Osteocyte (in vitro differentiated cells): Measurements from ENCODE around the gene HIP1. TPM values are rescaled to one million over a fixed set of nuclear protein-coding genes. Genes with fewer than 3 reads are reported as not detected.
A peak's percentile ranks its signal among the peaks of the same experiment; 100 is the strongest.
"Not testable (repeated sequence)": the region's sequence is repeated elsewhere in the genome, so short reads cannot be mapped to it uniquely, and the experiment has no call there.

Experiments
- DNase-seq: peaks from one replicate; pipeline ENCODE4 v3.0.0; 2021; ENCODE audit warnings: mixed read lengths; ENCODE audit not compliant: unreplicated experiment; ENCODE audit errors: extremely low spot score
- H3K27ac Mint-ChIP-seq: one replicate; pipeline ENCODE4 v1.8.0; 2021; ENCODE audit warnings: mild to moderate bottlenecking, mixed read lengths; ENCODE audit not compliant: unreplicated experiment
- H3K27me3 Mint-ChIP-seq: one replicate; pipeline ENCODE4 v1.8.0; 2021; ENCODE audit warnings: mixed read lengths; ENCODE audit not compliant: unreplicated experiment
- H3K36me3 Mint-ChIP-seq: one replicate; pipeline ENCODE4 v1.8.0; 2021; ENCODE audit warnings: mixed read lengths; ENCODE audit not compliant: unreplicated experiment
- H3K4me1 Mint-ChIP-seq: one replicate; pipeline ENCODE4 v1.8.0; 2021; ENCODE audit warnings: mixed read lengths; ENCODE audit not compliant: unreplicated experiment
- H3K4me3 Mint-ChIP-seq: one replicate; pipeline ENCODE4 v1.8.0; 2021; ENCODE audit warnings: mild to moderate bottlenecking, moderate library complexity, mixed read lengths; ENCODE audit not compliant: unreplicated experiment
- H3K9me3 Mint-ChIP-seq: one replicate; pipeline ENCODE4 v1.8.0; 2021; ENCODE audit warnings: mixed read lengths; ENCODE audit not compliant: unreplicated experiment
- CTCF ChIP-seq: fragments of 200-600 bp; sonication (generic); IDR thresholded peaks from 2 replicates; pipeline ENCODE4 v1.5.0; 2021; ENCODE audit warnings: antibody characterized with exemption, mild to moderate bottlenecking, moderate library complexity
- total RNA-seq: library from RNA; stranded (reverse); gene quantifications from 2 replicates; pipeline ENCODE4 v1.2.1, GENCODE V29; 2021

Gene HIP1
- total RNA-seq, 1 donor from 2014 or later, result 55.3 TPM

GRCh38 chr7:75727881-75728593 is 10.7 kb downstream of the HIP1 start:
- H3K36me3 Mint-ChIP-seq, result no peaks in the 10 kb centered on the region
- DNase-seq, result no peak
- peaks cover 33% of the 10 kb centered on the region for H3K4me1 Mint-ChIP-seq

GRCh38 chr7:75727351-75727750 is 11.4 kb downstream of the HIP1 start:
- peak overlapping the region; percentile 50 for H3K27ac Mint-ChIP-seq

More at GRCh38 chr7:75727881-75728593, 10.7 kb downstream of the HIP1 start:
- no peaks in the 10 kb centered on the region for H3K9me3 Mint-ChIP-seq
- H3K27me3 Mint-ChIP-seq, result no peaks in the 10 kb centered on the region
- no peak overlapping the region for H3K4me3 Mint-ChIP-seq
- H3K27ac Mint-ChIP-seq, result peak overlapping the region; percentile 50
- TF ChIP-seq CTCF, result no peak

GRCh38 chr7:75725306-75725705 is 13.4 kb downstream of the HIP1 start:
- no peaks in the 10 kb centered on the region for H3K27me3 Mint-ChIP-seq
- H3K4me3 Mint-ChIP-seq, result no peak overlapping the region
- H3K27ac Mint-ChIP-seq, result no peak overlapping the region
- peaks cover 2% of the 10 kb centered on the region for H3K36me3 Mint-ChIP-seq
- no peak for TF ChIP-seq CTCF
- peaks cover 21% of the 10 kb centered on the region for H3K4me1 Mint-ChIP-seq
- no peak for DNase-seq
- no peaks in the 10 kb centered on the region for H3K9me3 Mint-ChIP-seq

More at GRCh38 chr7:75727351-75727750, 11.4 kb downstream of the HIP1 start:
- H3K4me1 Mint-ChIP-seq, result peaks cover 26% of the 10 kb centered on the region
- H3K27me3 Mint-ChIP-seq, DNase-seq, H3K4me3 Mint-ChIP-seq, H3K9me3 Mint-ChIP-seq, H3K36me3 Mint-ChIP-seq: not testable (repeated sequence)

GRCh38 chr7:75723444-75723843 is 15.3 kb downstream of the HIP1 start:
- DNase-seq, result no peak
- no peaks in the 10 kb centered on the region for H3K9me3 Mint-ChIP-seq
- peaks cover 2% of the 10 kb centered on the region for H3K36me3 Mint-ChIP-seq
- H3K4me3 Mint-ChIP-seq, result no peak overlapping the region
- no peak for TF ChIP-seq CTCF
- H3K27ac Mint-ChIP-seq, result no peak overlapping the region
- H3K27me3 Mint-ChIP-seq, result no peaks in the 10 kb centered on the region
- H3K4me1 Mint-ChIP-seq, result peaks cover 13% of the 10 kb centered on the region

GRCh38 chr7:75722373-75722772 is 16.4 kb downstream of the HIP1 start:
- no peak overlapping the region for H3K27ac Mint-ChIP-seq
- H3K36me3 Mint-ChIP-seq, result peaks cover 2% of the 10 kb centered on the region
- no peaks in the 10 kb centered on the region for H3K27me3 Mint-ChIP-seq
- H3K4me1 Mint-ChIP-seq, result peaks cover 4% of the 10 kb centered on the region
- TF ChIP-seq CTCF, result no peak
- H3K4me3 Mint-ChIP-seq, result no peak overlapping the region
- DNase-seq, result no peak
- no peaks in the 10 kb centered on the region for H3K9me3 Mint-ChIP-seq

- H3K27ac Mint-ChIP-seq, H3K4me3 Mint-ChIP-seq, DNase-seq, H3K9me3 Mint-ChIP-seq, H3K27me3 Mint-ChIP-seq, H3K4me1 Mint-ChIP-seq, H3K36me3 Mint-ChIP-seq: not testable (repeated sequence)
These were observed 16.8 kb downstream of the HIP1 start for GRCh38 chr7:75721922-75722321.
